ENCODE results near the gene SLC12A8. TPM values are rescaled to one million over a fixed set of nuclear protein-coding genes. Genes with fewer than 3 reads are reported as not detected.
A peak's percentile ranks its signal among the peaks of the same experiment; 100 is the strongest.

The SLC12A8 gene
- total and polyA plus RNA-seq, 12 donors = 1.0 to 5.9 (median 1.8) TPM

GRCh38 chr3:125033616-125034015 is 178.9 kb downstream of the SLC12A8 start:
- Histone ChIP-seq H3K9me3 (replicated peaks in 1 of 3) (no peaks in the 10 kb centered on the region), H3K4me3 (no peak overlapping the region), H3K27ac (no peak overlapping the region), H3K36me3 (replicated peaks in 1 of 2) (peaks cover 0 to 6% of the 10 kb centered on the region in 2 donors), H3K4me1 (replicated peaks in 1 of 2) (no peaks in the 10 kb centered on the region), H3K27me3 (no peaks in the 10 kb centered on the region)
- WGBS, 4 donors = 94 to 96% (median 96%) methylated on average over 8 to 14 of the region's 14 CpGs
- DNase-seq = no peak
- no peak for TF ChIP-seq CTCF (IDR thresholded peaks at IDR 0.05)
- no peak for TF ChIP-seq POLR2A (IDR thresholded peaks at IDR 0.05)
- intact Hi-C loops (cut with DNase I) = no loop called here

DNA sequence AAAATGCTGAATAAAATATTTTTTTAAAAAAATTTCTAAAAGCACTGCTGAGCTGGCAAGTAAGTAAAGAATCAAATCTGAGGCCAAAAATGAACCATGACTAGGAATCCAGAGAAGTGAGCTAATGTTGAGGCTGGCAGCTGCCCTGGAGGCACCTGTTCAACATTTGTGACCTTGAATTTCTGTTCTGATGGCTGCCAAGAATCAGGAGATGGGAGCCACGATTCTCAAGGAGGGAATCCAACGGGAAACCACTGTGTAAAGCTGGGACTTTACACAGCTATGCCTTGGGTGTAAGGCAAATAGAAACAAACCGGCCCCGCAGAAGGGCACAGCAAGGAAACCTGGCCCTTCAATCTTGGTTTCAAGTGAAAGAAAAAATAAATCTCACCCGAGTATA is 179.4 kb downstream of the SLC12A8 start:
- no peak overlapping the region for H3K27ac ChIP-seq
- WGBS, 4 donors = 71 to 81% (median 77%) methylated on average over 5 of the region's 5 CpGs
- H3K27me3 ChIP-seq = no peaks in the 10 kb centered on the region
- no peak overlapping the region for H3K4me3 ChIP-seq
- H3K36me3 ChIP-seq (replicated peaks in 1 of 2) = peaks cover 0 to 11% of the 10 kb centered on the region in 2 donors
- intact Hi-C loops (cut with DNase I) = no loop called here
- no peaks in the 10 kb centered on the region for H3K9me3 ChIP-seq (replicated peaks in 1 of 3)
- no peaks in the 10 kb centered on the region for H3K4me1 ChIP-seq (replicated peaks in 1 of 2)
- DNase-seq = no peak
- no peak for TF ChIP-seq POLR2A (IDR thresholded peaks at IDR 0.05)
- no peak for TF ChIP-seq CTCF (IDR thresholded peaks at IDR 0.05)

DNA sequence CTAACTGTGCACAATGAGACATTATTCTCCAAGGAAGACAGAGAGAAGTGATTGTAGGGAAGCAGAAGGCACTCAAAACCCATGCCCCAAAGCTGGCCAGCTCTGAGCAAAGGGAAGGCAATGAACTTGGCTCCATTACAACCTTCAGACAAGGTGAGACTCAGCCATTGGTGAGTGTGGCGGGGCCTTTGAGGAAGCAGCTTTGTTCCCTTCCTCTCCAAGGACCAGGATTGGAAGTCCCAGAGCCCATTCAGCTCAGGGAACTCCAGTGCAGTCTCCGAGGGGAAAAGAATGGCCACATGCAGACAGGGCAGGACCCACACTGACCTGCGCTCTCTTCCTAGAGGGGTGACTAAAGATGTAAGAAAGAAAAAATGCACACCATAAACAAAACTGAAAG is 179.9 kb downstream of the SLC12A8 start:
- intact Hi-C loops (cut with DNase I) = no loop called here
- H3K36me3 ChIP-seq (replicated peaks in 1 of 2) = peaks cover 0 to 15% of the 10 kb centered on the region in 2 donors
- no peaks in the 10 kb centered on the region for H3K4me1 ChIP-seq (replicated peaks in 1 of 2)
- WGBS, 4 donors = 83 to 93% (median 86%) methylated on average over 3 of the region's 3 CpGs
- H3K4me3 ChIP-seq = no peak overlapping the region
- DNase-seq = no peak
- no peak for TF ChIP-seq POLR2A (IDR thresholded peaks at IDR 0.05)
- no peak for TF ChIP-seq CTCF (IDR thresholded peaks at IDR 0.05)
- H3K9me3 ChIP-seq (replicated peaks in 1 of 3) = no peaks in the 10 kb centered on the region
- H3K27me3 ChIP-seq = no peaks in the 10 kb centered on the region
- H3K27ac ChIP-seq = peak overlapping the region in 1 of 5 donors; percentile 49

Small RNAs within 50 kb of the gene (microRNA-seq; reads per million reads assigned to microRNA genes)
- 0 reads per million in 3 donors for gene MIR5092

Small RNAs within 50 kb of the gene (small RNA-seq; reads per million reads assigned to genes)
- gene MIR5092 = 0 to 0.08 reads per million in 2 donors
- gene RNA5SP137 = 0 reads per million in 2 donors
- gene RNU6-230P = 0 reads per million in 2 donors

Other genes starting within 250 kb of the SLC12A8 start
- gene HEG1, start 156.8 kb downstream of the SLC12A8 start, total RNA-seq = 100 to 1,000 TPM in 1 of 9 donors, 10 to 100 TPM in 7, 1 to 10 TPM in 1; 5.7 to 107 (median 39.7) TPM
- gene HEG1, start 156.8 kb downstream of the SLC12A8 start, polyA plus RNA-seq = 10 to 100 TPM in 1 of 3 donors, 1 to 10 TPM in 2; 6.2 to 29.0 (median 8.4) TPM
- 10 to 100 TPM; 17.4 to 58.2 (median 42.9) TPM for gene ZNF148, start 162.6 kb upstream of the SLC12A8 start, total RNA-seq
- gene ZNF148, start 162.6 kb upstream of the SLC12A8 start, polyA plus RNA-seq = 10 to 100 TPM in 1 of 3 donors, 1 to 10 TPM in 2; 3.0 to 30.4 (median 4.9) TPM

All from adrenal gland (tissue), 12 donors.